HepG2 (cell line): ENCODE results near the gene CADM1.

Experiments used
- AGO2 ChIP-seq: fragments of 200-400 bp; formaldehyde crosslinking; optimal IDR thresholded peaks from 2 replicates; pipeline ENCODE3; 2017; ENCODE audit warnings: mild to moderate bottlenecking, low read depth, low read length, moderate library complexity
- KMT2B ChIP-seq: IDR thresholded peaks from 2 replicates; pipeline ENCODE4 v1.6.1; 2016; ENCODE audit warnings: missing genetic modification reagents, missing compliant biosample characterization
- SRF ChIP-seq: IDR thresholded peaks from 2 replicates; pipeline ENCODE4 v1.6.1; 2011; ENCODE audit warnings: mild to moderate bottlenecking, low read depth, low read length, moderate library complexity

GRCh38 chr11:115290893-115291292 is 213.3 kb downstream of the CADM1 start:
- no peak for TF ChIP-seq SRF
- no peak for TF ChIP-seq KMT2B (CRISPR knock-in tag)
- TF ChIP-seq AGO2: no peak
